NCI-H345 (cell line): ENCODE data around the gene SEPTIN11.

Experiments
- DNase-seq: peaks from one replicate; lab custom pipeline; 2025; lab: John Stamatoyannopoulos, UW

SEPTIN11 gene

DNA sequence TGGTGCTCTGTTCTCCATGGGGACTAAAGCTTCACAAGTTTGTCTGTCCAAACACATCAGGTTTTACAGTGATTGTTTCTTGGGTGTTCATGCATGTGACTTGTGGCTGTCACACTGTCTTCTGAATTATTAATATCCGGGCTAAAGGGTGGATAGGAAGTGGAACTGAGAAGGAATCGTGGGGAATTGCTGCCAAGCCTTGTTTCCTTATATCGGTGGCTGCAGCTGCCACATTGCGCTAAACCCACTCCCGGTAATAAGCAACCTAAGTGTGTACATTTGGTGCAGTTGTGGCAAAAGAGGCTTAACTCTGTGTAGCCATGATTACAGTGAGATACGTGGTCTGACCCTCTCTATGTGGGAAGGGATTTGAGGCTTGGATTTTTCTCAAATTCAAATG is 30.7 kb downstream of the SEPTIN11 start:
- no peak for DNase-seq

DNA sequence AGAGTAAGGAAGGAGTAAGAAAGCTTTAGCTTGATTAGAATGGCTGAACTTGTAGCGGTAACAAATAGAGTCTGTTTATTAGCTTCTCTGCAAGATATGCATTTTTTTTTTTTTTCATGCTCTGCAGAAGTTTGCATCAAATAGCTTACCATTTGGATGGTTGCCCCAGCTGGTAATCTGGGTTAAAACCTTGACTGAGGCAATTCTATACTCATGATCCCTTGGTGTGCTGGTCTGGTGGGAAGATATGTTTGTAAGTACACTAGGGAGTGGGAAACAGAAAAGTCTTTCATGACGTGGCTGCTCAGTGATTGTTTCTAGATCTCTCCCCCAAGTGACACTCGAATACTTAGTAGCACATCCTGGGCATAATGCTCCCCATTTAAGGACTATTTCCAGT is 32.1 kb downstream of the SEPTIN11 start:
- DNase-seq, result no peak

DNA sequence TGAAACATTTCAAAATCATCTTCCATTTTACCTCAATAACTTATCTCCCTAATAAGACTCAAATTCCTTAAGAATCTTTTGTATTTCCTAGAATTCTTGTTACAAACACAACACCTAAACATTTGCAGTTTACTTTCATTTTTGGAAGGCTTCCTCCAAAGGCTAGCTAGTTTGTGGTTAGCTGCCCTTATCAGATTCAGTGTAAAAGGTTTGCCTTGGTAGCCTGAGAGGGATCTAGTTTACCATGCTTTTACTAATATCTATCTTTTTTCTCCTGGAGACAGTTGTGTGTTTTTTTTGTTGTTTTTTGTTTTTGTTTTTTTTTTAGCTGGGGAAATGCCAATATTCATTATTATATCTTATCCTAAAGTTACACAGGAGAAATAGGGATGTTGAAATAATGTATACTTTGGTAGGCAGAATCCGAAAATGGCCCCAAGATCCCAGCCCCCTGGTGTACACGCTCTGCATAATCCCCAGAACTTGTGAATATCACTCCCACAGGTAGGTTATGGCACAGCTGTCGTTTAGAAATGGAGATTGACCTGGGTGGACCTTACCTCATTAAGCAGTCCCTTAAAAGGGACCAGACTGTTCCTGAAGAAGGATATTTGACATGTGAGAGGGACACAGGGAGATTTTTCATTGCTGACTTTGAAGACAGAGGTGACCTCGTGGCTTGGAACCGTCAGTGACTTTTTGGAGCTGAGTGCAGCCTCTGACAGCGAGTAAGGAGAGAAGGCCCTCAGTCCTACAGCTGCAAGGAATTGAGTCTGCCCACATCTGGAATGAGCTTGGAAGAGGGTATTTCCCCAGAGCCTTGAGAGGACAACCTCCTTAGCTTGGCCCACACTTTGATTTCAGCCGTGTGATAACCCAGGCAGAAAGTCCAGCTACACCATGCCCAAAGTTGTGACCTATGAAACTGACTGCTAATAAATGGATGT is 33.4 kb downstream of the SEPTIN11 start:
- no peak for DNase-seq

- DNase-seq, result no peak
Observed at GRCh38 chr4:76984127-76984526, 34.6 kb downstream of the SEPTIN11 start.

DNA sequence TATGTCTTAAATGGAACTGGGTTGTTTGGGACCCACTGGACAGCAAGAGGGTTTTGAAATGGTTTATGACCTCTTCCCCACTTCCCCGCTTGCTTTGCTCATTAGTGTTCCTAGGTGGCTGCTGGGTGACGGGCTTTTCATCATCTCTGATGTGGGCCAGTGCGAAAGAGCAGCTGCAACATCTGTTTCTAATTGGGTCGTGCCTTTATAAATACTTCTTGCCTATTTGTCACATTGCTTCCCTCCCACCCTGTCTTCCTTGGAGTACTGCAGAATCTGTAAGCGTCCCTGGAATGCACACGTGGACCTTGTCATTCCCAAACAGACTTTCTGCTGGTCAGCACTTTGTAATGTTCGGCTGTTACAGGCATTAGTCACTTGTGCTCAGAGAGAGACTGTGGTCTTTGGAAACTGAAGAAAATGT is 35.2 kb downstream of the SEPTIN11 start:
- DNase-seq, result no peak

- DNase-seq, result no peak
Observed at GRCh38 chr4:76987153-76987591, 37.6 kb downstream of the SEPTIN11 start.

GRCh38 chr4:76987685-76988084 is 38.1 kb downstream of the SEPTIN11 start:
- no peak for DNase-seq

DNA sequence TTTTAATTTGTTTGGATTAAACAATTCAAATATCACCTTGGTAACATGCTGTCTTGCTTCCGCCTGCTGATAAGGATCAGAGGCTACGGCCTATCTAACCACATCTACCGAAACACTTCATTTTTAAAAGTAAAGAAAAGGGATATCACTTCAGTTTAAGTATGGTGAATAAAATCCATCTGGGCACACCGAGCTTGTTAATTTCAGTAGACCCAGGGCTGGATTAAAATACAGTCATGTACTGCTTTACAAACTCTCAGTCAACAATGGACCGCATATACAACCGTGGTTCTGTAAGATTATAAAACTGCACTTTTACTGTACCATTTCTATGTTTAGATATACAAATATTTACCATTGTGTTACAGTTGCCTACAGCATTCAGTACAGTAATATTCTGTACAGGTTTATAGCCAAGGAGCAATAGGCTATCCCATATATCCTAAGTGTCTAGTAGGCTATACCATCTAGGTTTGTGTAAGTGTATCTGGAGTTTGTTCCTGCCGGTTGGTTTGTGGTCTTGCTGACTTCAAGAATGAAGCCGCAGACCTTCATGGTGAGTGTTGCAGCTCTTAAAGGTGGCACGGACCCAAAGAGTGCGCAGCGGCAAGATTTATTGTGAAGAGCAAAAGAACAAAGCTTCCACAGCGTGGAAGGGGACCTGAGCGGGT is 40.0 kb downstream of the SEPTIN11 start:
- no peak for DNase-seq

DNA sequence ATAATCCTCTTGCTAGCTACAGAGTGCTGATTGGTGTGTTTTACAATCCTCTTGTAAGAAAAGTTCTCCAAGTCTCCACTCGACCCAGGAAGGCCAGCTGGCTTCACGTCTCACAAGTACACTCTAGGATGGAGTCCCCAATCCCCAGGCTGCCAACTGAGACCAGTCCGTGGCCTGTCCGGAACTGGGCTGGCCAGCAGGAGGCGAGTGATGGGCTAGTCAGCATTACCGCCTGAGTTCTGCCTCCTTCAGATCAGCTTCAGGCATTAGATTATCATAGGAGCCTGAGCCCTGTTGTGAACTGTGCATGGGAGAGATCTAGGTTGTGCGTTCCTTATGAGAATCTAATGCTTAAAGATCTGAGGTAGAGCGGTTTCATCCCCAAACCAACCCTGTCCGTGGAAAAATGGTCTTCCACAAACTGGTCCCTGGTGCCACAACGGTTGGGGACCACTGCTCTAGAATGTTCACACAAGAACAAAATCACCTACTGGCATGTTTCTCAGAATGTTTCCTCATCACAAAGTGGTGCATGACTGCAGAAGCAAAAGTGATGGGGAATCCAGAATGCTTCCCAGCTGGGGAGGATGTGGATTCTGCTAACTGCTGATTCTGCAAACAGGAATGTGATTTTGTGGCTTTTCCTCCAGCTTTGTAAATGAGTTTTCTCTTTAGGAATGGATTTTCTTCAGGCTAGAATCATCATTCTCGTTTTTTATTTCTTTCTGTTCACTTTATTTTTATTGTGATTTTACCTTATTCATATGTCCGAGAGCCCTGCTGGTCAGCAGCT is 40.9 kb downstream of the SEPTIN11 start:
- DNase-seq, result no peak

GRCh38 chr4:76991161-76991660 is 41.7 kb downstream of the SEPTIN11 start:
- DNase-seq, result no peak

DNA sequence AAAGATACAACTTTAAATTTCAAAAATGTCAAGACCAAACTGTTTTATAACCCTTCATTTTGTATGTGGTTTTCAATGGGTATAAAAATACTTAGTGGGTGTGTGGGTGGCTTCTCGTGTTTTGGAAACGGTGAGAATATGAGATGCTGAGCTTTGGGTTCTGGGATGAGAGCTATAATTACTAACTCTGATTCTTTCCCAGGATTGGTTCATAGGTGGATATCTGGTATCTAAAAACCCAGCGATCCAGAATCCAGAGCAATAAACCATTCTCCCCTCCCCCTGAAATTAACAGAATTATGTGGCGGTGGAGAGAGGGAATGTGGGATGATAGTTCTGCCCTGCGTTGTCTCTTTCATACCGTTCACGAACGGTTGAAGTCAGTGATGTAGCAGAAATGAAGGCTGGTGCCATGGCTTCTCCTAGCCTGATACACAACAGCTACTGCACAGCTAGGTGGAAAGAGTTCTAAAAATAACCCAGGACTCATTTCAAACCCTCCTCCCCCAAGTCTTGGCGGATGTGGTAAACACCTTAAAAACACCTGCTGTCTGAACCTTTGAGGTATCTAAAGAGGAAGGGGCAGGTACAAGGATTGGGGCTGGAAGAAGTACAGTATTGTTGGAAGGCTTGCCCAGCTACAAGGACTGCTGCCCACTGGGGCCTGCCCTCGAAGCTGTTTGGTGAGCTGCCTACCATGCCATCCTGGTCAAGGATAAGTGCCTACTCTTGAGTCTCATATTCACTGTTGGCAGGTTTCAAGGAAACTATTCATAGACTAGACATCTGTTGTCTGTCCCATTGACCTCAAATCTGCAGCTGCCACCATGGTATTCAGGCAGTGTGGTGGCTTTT is 44.5 kb downstream of the SEPTIN11 start:
- DNase-seq, result no peak

DNA sequence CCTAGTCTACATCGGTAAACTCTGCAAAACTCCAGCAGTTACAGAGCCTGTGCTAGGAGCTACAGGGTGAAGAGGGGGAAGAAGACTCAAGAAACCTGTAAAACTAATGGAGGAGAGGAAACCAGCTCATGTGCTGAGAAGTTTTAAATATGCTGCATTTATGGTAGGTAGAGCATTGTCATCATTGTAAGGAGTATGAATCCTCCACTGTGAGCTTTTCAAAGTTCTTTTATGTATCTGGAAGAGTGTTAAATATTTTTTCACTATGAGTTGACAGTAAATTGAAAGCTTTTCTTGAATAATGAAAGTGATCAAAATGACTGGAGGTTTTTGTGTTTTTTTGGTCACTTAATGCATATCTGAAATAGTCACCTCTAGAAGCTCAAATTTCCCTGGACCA is 46.2 kb downstream of the SEPTIN11 start:
- DNase-seq, result no peak

DNA sequence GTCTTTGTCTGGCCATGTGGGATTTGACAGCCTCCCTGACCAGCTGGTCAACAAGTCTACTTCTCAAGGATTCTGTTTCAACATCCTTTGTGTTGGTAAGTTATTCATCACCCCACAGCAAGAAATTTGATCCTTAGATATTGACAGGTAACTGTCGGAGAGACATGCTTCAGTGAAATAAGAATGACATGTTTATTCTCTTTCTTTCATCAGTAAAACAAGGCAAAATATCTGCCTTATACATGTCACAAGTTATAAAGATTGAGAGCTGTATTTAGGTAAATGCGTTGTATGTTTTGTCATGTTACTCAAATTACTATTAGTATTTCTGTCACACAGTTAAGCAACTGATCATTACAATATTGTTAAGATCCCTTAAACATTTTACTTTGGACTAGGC is 46.9 kb downstream of the SEPTIN11 start:
- peak; percentile 37 for DNase-seq

GRCh38 chr4:76997077-76997476 is 47.5 kb downstream of the SEPTIN11 start:
- no peak for DNase-seq

DNA sequence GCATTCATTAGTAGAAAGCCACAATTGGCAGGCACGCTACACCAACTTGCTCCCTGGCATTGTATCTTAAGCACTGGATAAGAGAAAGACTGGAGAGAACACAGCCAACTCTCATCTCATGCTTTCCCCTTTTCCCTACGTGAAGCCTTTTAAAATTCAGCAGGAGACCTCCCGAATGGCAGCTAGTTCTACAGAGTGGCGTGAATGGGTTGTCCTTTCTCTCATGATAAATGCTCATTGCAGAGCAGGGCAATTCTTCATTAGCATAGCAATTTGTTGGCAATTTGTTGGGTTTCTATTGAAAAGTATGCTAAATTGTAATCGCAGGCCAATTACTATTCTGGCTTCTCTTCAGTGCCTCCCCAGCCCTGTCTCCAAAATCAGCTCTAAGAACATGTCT is 48.0 kb downstream of the SEPTIN11 start:
- no peak for DNase-seq

- DNase-seq, result no peak
Observed at GRCh38 chr4:76998251-76998901, 48.8 kb downstream of the SEPTIN11 start.
